Measurements from ENCODE around the gene ARMH4. TPM values are rescaled to one million over a fixed set of nuclear protein-coding genes. Genes with fewer than 3 reads are reported as not detected.
"Not testable (repeated sequence)": the region's sequence is repeated elsewhere in the genome, so short reads cannot be mapped to it uniquely, and the experiment has no call there.

The ARMH4 gene
- polyA plus RNA-seq, 1 experiment, result 1.6 TPM

GRCh38 chr14:58131386-58131785 lies 20.6 kb downstream of the ARMH4 start:
- CTCF ChIA-PET, result interaction anchor here (1.6 to 1.9 kb wide), 3 partner anchors 14 to 26 kb away, joined by 4 to 7 read pairs (median 5); no protein-coding TSS in a partner anchor
- H3K4me3 ChIP-seq (ENCODE audit: low read depth, low read length), result no peak overlapping the region
- H3K27me3 ChIP-seq (ENCODE audit: control insufficient read depth, insufficient read depth, low read length), result no peaks in the 10 kb centered on the region
- POLR2A ChIA-PET, result no interaction called here
- no peak for DNase-seq (ENCODE audit: low read depth)
- no peak for TF ChIP-seq CTCF (IDR thresholded peaks at IDR 0.05; ENCODE audit: insufficient read depth, low read depth, low read length)
- H3K36me3 ChIP-seq (ENCODE audit: control insufficient read depth, insufficient read depth, low read length), result no peaks in the 10 kb centered on the region

- no peak for TF ChIP-seq CTCF (IDR thresholded peaks at IDR 0.05; ENCODE audit: insufficient read depth, low read depth, low read length)
- DNase-seq (ENCODE audit: low read depth), result no peak
- ChIA-PET POLR2A (no interaction called here), CTCF (interaction anchor here (0.7 to 1.9 kb wide), 5 partner anchors 9 to 22 kb away, joined by 3 to 7 read pairs (median 5); no protein-coding TSS in a partner anchor)
- Histone ChIP-seq H3K4me3 (ENCODE audit: low read depth, low read length) (no peak overlapping the region), H3K36me3 (ENCODE audit: control insufficient read depth, insufficient read depth, low read length) (no peaks in the 10 kb centered on the region), H3K27me3 (ENCODE audit: control insufficient read depth, insufficient read depth, low read length) (no peaks in the 10 kb centered on the region)
These were observed 21.8 kb downstream of the ARMH4 start for GRCh38 chr14:58130116-58130782.

GRCh38 chr14:58129208-58129607 lies 22.8 kb downstream of the ARMH4 start:
- H3K27me3 ChIP-seq (ENCODE audit: control insufficient read depth, insufficient read depth, low read length), result no peaks in the 10 kb centered on the region
- POLR2A ChIA-PET, result no interaction called here
- no peak for DNase-seq (ENCODE audit: low read depth)
- no peak overlapping the region for H3K4me3 ChIP-seq (ENCODE audit: low read depth, low read length)
- no peaks in the 10 kb centered on the region for H3K36me3 ChIP-seq (ENCODE audit: control insufficient read depth, insufficient read depth, low read length)
- TF ChIP-seq CTCF (IDR thresholded peaks at IDR 0.05; ENCODE audit: insufficient read depth, low read depth, low read length), result no peak
- CTCF ChIA-PET, result interaction anchor here (1.9 kb wide), 1 partner anchor 12 kb away, joined by 7 read pairs; no protein-coding TSS in a partner anchor

- H3K36me3 ChIP-seq (ENCODE audit: control insufficient read depth, insufficient read depth, low read length), result no peaks in the 10 kb centered on the region
- no peak overlapping the region for H3K4me3 ChIP-seq (ENCODE audit: low read depth, low read length)
- ChIA-PET POLR2A (no interaction called here), CTCF (no interaction called here)
- no peak for DNase-seq (ENCODE audit: low read depth)
- H3K27me3 ChIP-seq (ENCODE audit: control insufficient read depth, insufficient read depth, low read length), result no peaks in the 10 kb centered on the region
- TF ChIP-seq CTCF (IDR thresholded peaks at IDR 0.05; ENCODE audit: insufficient read depth, low read depth, low read length), result no peak
These were observed 23.6 kb downstream of the ARMH4 start for GRCh38 chr14:58128416-58128815.

- CTCF ChIA-PET; H3K36me3 ChIP-seq (ENCODE audit: control insufficient read depth, insufficient read depth, low read length); POLR2A ChIA-PET; H3K4me3 ChIP-seq (ENCODE audit: low read depth, low read length); DNase-seq (ENCODE audit: low read depth); H3K27me3 ChIP-seq (ENCODE audit: control insufficient read depth, insufficient read depth, low read length): not testable (repeated sequence)
These were observed 29.5 kb downstream of the ARMH4 start for GRCh38 chr14:58122546-58122945.

Data from BJ (cell line).